ENCODE data around the gene GAREM1. TPM values are rescaled to one million over a fixed set of nuclear protein-coding genes. Genes with fewer than 3 reads are reported as not detected.

The GAREM1 gene
- total RNA-seq, 6 donors from 2014 or later, result 8.1 to 21.0 (median 13.7) TPM

GRCh38 chr18:32378705-32379104 lies 92.0 kb downstream of the GAREM1 start:
- ATAC-seq (ENCODE audit: low FRiP score in 2 of 2) (peak in 1 of 2 donors; percentile 18), DNase-seq (no peak)
- Histone ChIP-seq H3K4me3 (no peak overlapping the region), H3K4me1 (peaks cover 0 to 2% (median 0%) of the 10 kb centered on the region in 4 donors), H3K27ac (no peak overlapping the region), H3K36me3 (no peaks in the 10 kb centered on the region), H3K9me3 (no peaks in the 10 kb centered on the region), H3K27me3 (no peaks in the 10 kb centered on the region)
- TF ChIP-seq EP300 (IDR thresholded peaks at IDR 0.05) (no peak), CTCF (IDR thresholded peaks at IDR 0.05) (no peak), POLR2A (IDR thresholded peaks at IDR 0.05) (no peak), POLR2AphosphoS5 (IDR thresholded peaks at IDR 0.05) (no peak)
- WGBS, 2 donors, result 53 to 56% methylated on average over 4 of the region's 4 CpGs

- no peaks in the 10 kb centered on the region for H3K36me3 ChIP-seq
- no peaks in the 10 kb centered on the region for H3K9me3 ChIP-seq
- ATAC-seq (ENCODE audit: low FRiP score in 2 of 2), result no peak
- H3K27ac ChIP-seq, result no peak overlapping the region
- H3K4me1 ChIP-seq, result peaks cover 0 to 9% (median 2%) of the 10 kb centered on the region in 4 donors
- no peak for DNase-seq
- WGBS, 2 donors, result 24 to 36% methylated on average over 3 of the region's 3 CpGs
- no peak overlapping the region for H3K4me3 ChIP-seq
- TF ChIP-seq EP300 (IDR thresholded peaks at IDR 0.05), result no peak
- no peak for TF ChIP-seq CTCF (IDR thresholded peaks at IDR 0.05)
- no peak for TF ChIP-seq POLR2AphosphoS5 (IDR thresholded peaks at IDR 0.05)
- TF ChIP-seq POLR2A (IDR thresholded peaks at IDR 0.05), result no peak
- H3K27me3 ChIP-seq, result no peaks in the 10 kb centered on the region
These were observed 96.7 kb downstream of the GAREM1 start for GRCh38 chr18:32373995-32374394.

- Histone ChIP-seq H3K27ac (no peak overlapping the region), H3K27me3 (no peaks in the 10 kb centered on the region), H3K9me3 (no peaks in the 10 kb centered on the region), H3K4me1 (peaks cover 0 to 9% (median 2%) of the 10 kb centered on the region in 4 donors), H3K4me3 (no peak overlapping the region), H3K36me3 (no peaks in the 10 kb centered on the region)
- DNase-seq (no peak), ATAC-seq (ENCODE audit: low FRiP score in 2 of 2) (no peak)
- 96 to 97% methylated on average over 4 of the region's 4 CpGs for WGBS, 2 donors
- TF ChIP-seq POLR2AphosphoS5 (IDR thresholded peaks at IDR 0.05), result no peak
- TF ChIP-seq CTCF (IDR thresholded peaks at IDR 0.05), result no peak
- TF ChIP-seq POLR2A (IDR thresholded peaks at IDR 0.05), result no peak
- TF ChIP-seq EP300 (IDR thresholded peaks at IDR 0.05), result no peak
These were observed 97.2 kb downstream of the GAREM1 start for GRCh38 chr18:32373505-32373904.

GRCh38 chr18:32372381-32373061 lies 98.2 kb downstream of the GAREM1 start:
- H3K9me3 ChIP-seq, result no peaks in the 10 kb centered on the region
- DNase-seq, result peak in 1 of 2 donors; percentile 80
- peak; percentile 62 to 71 for TF ChIP-seq POLR2AphosphoS5 (IDR thresholded peaks at IDR 0.05)
- TF ChIP-seq EP300 (IDR thresholded peaks at IDR 0.05), result peak in 3 of 4 donors; percentile 56 to 92 (median 65)
- TF ChIP-seq POLR2A (IDR thresholded peaks at IDR 0.05), result peak in 1 of 4 donors; percentile 14
- no peak for TF ChIP-seq CTCF (IDR thresholded peaks at IDR 0.05)
- ATAC-seq (ENCODE audit: low FRiP score in 2 of 2), result peak; percentile 50 to 82
- no peak overlapping the region for H3K4me3 ChIP-seq
- no peaks in the 10 kb centered on the region for H3K27me3 ChIP-seq
- 61 to 78% methylated on average over 3 of the region's 3 CpGs for WGBS, 2 donors
- no peaks in the 10 kb centered on the region for H3K36me3 ChIP-seq
- H3K4me1 ChIP-seq, result peaks cover 0 to 11% (median 6%) of the 10 kb centered on the region in 4 donors
- H3K27ac ChIP-seq, result peak overlapping the region; percentile 45 to 72 (median 63)

- H3K27ac ChIP-seq, result peak overlapping the region; percentile 45 to 72 (median 63)
These were observed 98.7 kb downstream of the GAREM1 start for GRCh38 chr18:32372047-32372380.

More at GRCh38 chr18:32372047-32372380, 98.7 kb downstream of the GAREM1 start:
- TF ChIP-seq POLR2AphosphoS5 (IDR thresholded peaks at IDR 0.05) (no peak), CTCF (IDR thresholded peaks at IDR 0.05) (no peak), EP300 (IDR thresholded peaks at IDR 0.05) (no peak), POLR2A (IDR thresholded peaks at IDR 0.05) (no peak)
- Histone ChIP-seq H3K4me1 (peaks cover 0 to 11% (median 6%) of the 10 kb centered on the region in 4 donors), H3K36me3 (no peaks in the 10 kb centered on the region), H3K4me3 (no peak overlapping the region), H3K27me3 (no peaks in the 10 kb centered on the region), H3K9me3 (no peaks in the 10 kb centered on the region)
- ATAC-seq (ENCODE audit: low FRiP score in 2 of 2) (peak in 1 of 2 donors; percentile 52), DNase-seq (no peak)
- 18 to 42% methylated on average over 2 of the region's 2 CpGs for WGBS, 2 donors

Data from upper lobe of left lung (tissue), 6 donors.